ENCODE results near the gene CYB5R3.

Gene CYB5R3

GRCh38 chr22:42683578-42684283 is 34.5 kb upstream of the CYB5R3 start:
- H3K27me3 ChIP-seq (ENCODE audit: control insufficient read depth, insufficient read depth, low read length): no peaks in the 10 kb centered on the region
- no peak for TF ChIP-seq CTCF (IDR thresholded peaks at IDR 0.05)
- H3K36me3 ChIP-seq (ENCODE audit: control insufficient read depth, insufficient read depth, low read length): no peaks in the 10 kb centered on the region
- H3K9me3 ChIP-seq (ENCODE audit: control insufficient read depth, low read length): no peaks in the 10 kb centered on the region
- no peak overlapping the region for H3K9ac ChIP-seq
- H2AFZ ChIP-seq: no peak overlapping the region
- no peaks in the 10 kb centered on the region for H3K4me1 ChIP-seq
- no peak overlapping the region for H3K27ac ChIP-seq
- no peak overlapping the region for H3K4me3 ChIP-seq (ENCODE audit: low read depth, low read length)
- H3K79me2 ChIP-seq: no peaks in the 10 kb centered on the region
- H3K4me2 ChIP-seq (ENCODE audit: low read length): no peak overlapping the region

GRCh38 chr22:42682113-42682851 is 33.1 kb upstream of the CYB5R3 start:
- Histone ChIP-seq H3K79me2 (no peaks in the 10 kb centered on the region), H2AFZ (no peak overlapping the region), H3K4me3 (ENCODE audit: low read depth, low read length) (no peak overlapping the region), H3K36me3 (ENCODE audit: control insufficient read depth, insufficient read depth, low read length) (no peaks in the 10 kb centered on the region), H3K4me2 (ENCODE audit: low read length) (no peak overlapping the region), H3K9ac (no peak overlapping the region), H3K27me3 (ENCODE audit: control insufficient read depth, insufficient read depth, low read length) (no peaks in the 10 kb centered on the region), H3K27ac (no peak overlapping the region), H3K9me3 (ENCODE audit: control insufficient read depth, low read length) (no peaks in the 10 kb centered on the region), H3K4me1 (no peaks in the 10 kb centered on the region)
- TF ChIP-seq CTCF (IDR thresholded peaks at IDR 0.05): no peak

GRCh38 chr22:42680648-42681047 is 31.5 kb upstream of the CYB5R3 start:
- Histone ChIP-seq H3K36me3 (ENCODE audit: control insufficient read depth, insufficient read depth, low read length) (no peaks in the 10 kb centered on the region), H3K27me3 (ENCODE audit: control insufficient read depth, insufficient read depth, low read length) (no peaks in the 10 kb centered on the region), H3K9me3 (ENCODE audit: control insufficient read depth, low read length) (no peaks in the 10 kb centered on the region), H3K4me1 (no peaks in the 10 kb centered on the region), H3K9ac (no peak overlapping the region), H3K4me2 (ENCODE audit: low read length) (no peak overlapping the region), H3K79me2 (no peaks in the 10 kb centered on the region), H2AFZ (no peak overlapping the region), H3K4me3 (ENCODE audit: low read depth, low read length) (no peak overlapping the region), H3K27ac (no peak overlapping the region)
- no peak for TF ChIP-seq CTCF (IDR thresholded peaks at IDR 0.05)

GRCh38 chr22:42679691-42680090 is 30.5 kb upstream of the CYB5R3 start:
- H3K36me3 ChIP-seq (ENCODE audit: control insufficient read depth, insufficient read depth, low read length): no peaks in the 10 kb centered on the region
- no peak overlapping the region for H3K9ac ChIP-seq
- no peak overlapping the region for H2AFZ ChIP-seq
- H3K4me1 ChIP-seq: no peaks in the 10 kb centered on the region
- H3K79me2 ChIP-seq: no peaks in the 10 kb centered on the region
- H3K9me3 ChIP-seq (ENCODE audit: control insufficient read depth, low read length): no peaks in the 10 kb centered on the region
- H3K27ac ChIP-seq: no peak overlapping the region
- H3K27me3 ChIP-seq (ENCODE audit: control insufficient read depth, insufficient read depth, low read length): no peaks in the 10 kb centered on the region
- H3K4me3 ChIP-seq (ENCODE audit: low read depth, low read length): no peak overlapping the region
- no peak for TF ChIP-seq CTCF (IDR thresholded peaks at IDR 0.05)
- no peak overlapping the region for H3K4me2 ChIP-seq (ENCODE audit: low read length)

Measured in parathyroid adenoma (tissue), 2 donors.